Endodermal cell (in vitro differentiated cells): ENCODE results near the gene CRISPLD2. TPM values are rescaled to one million over a fixed set of nuclear protein-coding genes. Genes with fewer than 3 reads are reported as not detected.

Experiments used
- DNase-seq: peaks from one replicate; pipeline ENCODE4 v3.0.0-alpha.2; 2017
- H3K27ac ChIP-seq: 2 replicates; pipeline ENCODE4 v1.5.1; 2013; ENCODE audit warnings: mild to moderate bottlenecking, low read depth, low read length, moderate library complexity
- H3K27me3 ChIP-seq: 2 replicates; pipeline ENCODE4 v1.6.1; 2013; ENCODE audit warnings: mild to moderate bottlenecking, low read length, moderate library complexity; ENCODE audit not compliant: insufficient read depth, control insufficient read depth, poor library complexity, severe bottlenecking
- H3K36me3 ChIP-seq: 2 replicates; pipeline ENCODE4 v1.7.0; 2013; ENCODE audit warnings: mild to moderate bottlenecking, low read length, moderate library complexity; ENCODE audit not compliant: control insufficient read depth, insufficient read depth
- H3K4me1 ChIP-seq: one replicate; pipeline ENCODE4 v1.7.0; 2013; ENCODE audit warnings: low read length; ENCODE audit not compliant: control insufficient read depth, insufficient read depth
- H3K4me3 ChIP-seq: 2 replicates; pipeline ENCODE4 v1.5.1; 2013; ENCODE audit warnings: mild to moderate bottlenecking, low read length, moderate library complexity
- H3K9ac ChIP-seq: 2 replicates; pipeline ENCODE4 v1.6.1; 2013; ENCODE audit warnings: mild to moderate bottlenecking, low read length, moderate library complexity; ENCODE audit not compliant: poor library complexity, severe bottlenecking; ENCODE audit errors: extremely low read depth
- H3K9me3 ChIP-seq: 2 replicates; pipeline ENCODE4 v1.6.1; 2013; ENCODE audit warnings: mild to moderate bottlenecking, low read length, moderate library complexity; ENCODE audit not compliant: control insufficient read depth
- H3K27ac Mint-ChIP-seq: 2 replicates; pipeline ENCODE4 v1.8.0; 2020; ENCODE audit warnings: mixed read lengths
- H3K27me3 Mint-ChIP-seq: 2 replicates; pipeline ENCODE4 v1.8.0; 2021; ENCODE audit warnings: mild to moderate bottlenecking, mixed read lengths; ENCODE audit not compliant: insufficient read depth
- H3K36me3 Mint-ChIP-seq: 2 replicates; pipeline ENCODE4 v1.8.0; 2020; ENCODE audit warnings: low read depth, mixed read lengths
- H3K4me1 Mint-ChIP-seq: 2 replicates; pipeline ENCODE4 v1.8.0; 2020; ENCODE audit warnings: mixed read lengths
- H3K4me3 Mint-ChIP-seq: 2 replicates; pipeline ENCODE4 v1.8.0; 2020; ENCODE audit warnings: mild to moderate bottlenecking, moderate library complexity, mixed read lengths
- H3K9me3 Mint-ChIP-seq: 2 replicates; pipeline ENCODE4 v1.8.0; 2020; ENCODE audit warnings: mild to moderate bottlenecking, mixed read lengths
- CTCF ChIP-seq: fragments of 200-600 bp; sonication (generic); conservative IDR thresholded peaks from 2 replicates; pipeline ENCODE4 v1.5.0; 2021; ENCODE audit warnings: antibody characterized with exemption, mild to moderate bottlenecking
- WGBS, 2 experiments: methylation state at CpG; one replicate each; pipeline versions ENCODE4 v1.1.5 to v1.1.7; 2013; ENCODE audit warnings: missing lambda C conversion rate in 2 of 2, mixed read lengths in 1 of 2; ENCODE audit not compliant: insufficient coverage in 1 of 2, insufficient read length in 1 of 2; 5-methylcytosine and 5-hydroxymethylcytosine counted together
- total RNA-seq, 2 donors: library from RNA; stranded (reverse); fragmentation: NEBNext Ultra II Directional in 1 of 2; extraction: Animal tissue kit (Norgen Biotek cat#: 25700) in 1 of 2; gene quantifications; 2 replicates in 1 of 2; 3 replicates in 1 of 2; pipeline ENCODE4 v1.2.1, GENCODE V29; 2021

The CRISPLD2 gene
- total RNA-seq, 2 donors from 2014 or later: 5.0 to 9.3 TPM

DNA sequence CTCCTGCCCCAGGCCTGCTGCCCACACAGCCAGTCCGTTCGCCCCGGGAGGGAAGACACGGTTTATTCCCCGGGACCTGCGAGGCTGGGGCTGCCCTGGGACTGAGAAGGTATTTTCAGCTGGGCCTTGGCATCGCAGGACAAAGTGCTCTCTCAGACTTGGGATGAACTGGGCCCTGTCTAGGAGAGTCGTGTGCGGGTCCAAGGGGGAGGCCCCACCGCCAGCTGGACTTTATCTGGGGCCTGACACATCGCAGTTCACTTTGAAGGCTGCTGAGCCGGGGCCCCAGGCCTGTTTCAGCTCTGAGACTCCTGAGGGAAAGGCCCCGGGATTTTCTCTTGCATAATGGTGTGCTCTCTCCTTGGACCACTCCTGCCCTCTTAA lies 6.8 kb downstream of the CRISPLD2 start:
- WGBS, 2 experiments: 91 to 92% methylated on average over 7 to 13 of the region's 13 CpGs
- Mint-ChIP-seq H3K4me3 (no peak overlapping the region), H3K36me3 (no peaks in the 10 kb centered on the region), H3K27ac (no peak overlapping the region), H3K4me1 (no peaks in the 10 kb centered on the region), H3K27me3 (peaks cover 17% of the 10 kb centered on the region), H3K9me3 (no peaks in the 10 kb centered on the region)
- TF ChIP-seq CTCF: no peak
- Histone ChIP-seq H3K27me3 (peaks cover 16% of the 10 kb centered on the region), H3K4me1 (no peaks in the 10 kb centered on the region), H3K36me3 (no peaks in the 10 kb centered on the region), H3K27ac (no peak overlapping the region), H3K4me3 (no peak overlapping the region), H3K9ac (no peak overlapping the region), H3K9me3 (no peaks in the 10 kb centered on the region)
- DNase-seq: no peak

DNA sequence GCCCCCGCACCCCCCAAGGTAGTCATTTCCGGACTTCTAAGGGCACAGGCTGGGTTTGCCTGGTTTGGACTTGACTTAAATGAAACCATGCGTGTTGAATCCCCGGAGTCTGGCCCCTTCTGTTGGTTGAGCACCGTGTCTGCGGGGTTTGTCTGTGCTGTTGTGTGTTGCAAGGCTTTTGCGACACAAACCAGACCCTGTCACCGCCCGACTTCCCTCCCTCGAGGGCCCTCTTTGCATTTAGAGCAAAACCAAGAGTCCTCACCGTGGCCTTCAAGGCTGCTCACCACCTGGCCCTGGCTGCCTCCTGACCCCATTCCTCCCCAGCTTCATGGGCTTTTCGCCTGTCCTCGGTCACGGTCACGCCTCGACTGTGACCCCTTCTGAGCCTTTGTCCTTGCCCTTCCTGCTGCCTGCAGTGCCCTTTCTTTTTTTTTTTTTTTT lies 7.4 kb downstream of the CRISPLD2 start:
- Histone ChIP-seq H3K9ac (no peak overlapping the region), H3K9me3 (no peaks in the 10 kb centered on the region), H3K27ac (peak overlapping the region; percentile 70), H3K4me1 (no peaks in the 10 kb centered on the region), H3K4me3 (no peak overlapping the region), H3K27me3 (peaks cover 10% of the 10 kb centered on the region), H3K36me3 (no peaks in the 10 kb centered on the region)
- no peaks in the 10 kb centered on the region for H3K36me3 Mint-ChIP-seq
- DNase-seq: no peak
- no peak overlapping the region for H3K4me3 Mint-ChIP-seq
- WGBS, 2 experiments: 79 to 87% methylated on average over 11 to 16 of the region's 16 CpGs
- peak overlapping the region; percentile 52 for H3K27ac Mint-ChIP-seq
- no peaks in the 10 kb centered on the region for H3K9me3 Mint-ChIP-seq
- no peaks in the 10 kb centered on the region for H3K4me1 Mint-ChIP-seq
- TF ChIP-seq CTCF: no peak
- H3K27me3 Mint-ChIP-seq: peaks cover 11% of the 10 kb centered on the region

DNA sequence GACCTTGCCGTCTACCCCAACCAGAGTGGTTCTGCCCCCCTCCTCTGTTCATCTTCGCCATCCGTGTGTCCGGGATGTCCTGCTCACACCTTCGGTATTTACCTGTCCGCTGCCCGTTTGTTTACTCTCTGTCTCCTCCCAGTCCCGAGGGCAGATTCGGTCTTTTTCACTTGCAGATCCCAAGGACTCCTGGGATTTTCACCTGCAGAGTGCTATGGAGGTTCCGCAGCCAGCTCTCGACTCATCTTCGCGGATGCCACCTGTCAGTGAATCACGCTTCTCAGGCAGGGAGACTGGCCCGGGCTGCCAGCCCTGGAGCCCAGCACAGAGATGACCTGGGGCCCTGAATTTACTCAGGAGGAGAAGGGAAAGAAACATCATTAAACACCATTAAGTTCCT lies 8.1 kb downstream of the CRISPLD2 start:
- H3K27me3 ChIP-seq: peaks cover 3% of the 10 kb centered on the region
- no peak overlapping the region for H3K4me3 ChIP-seq
- no peak overlapping the region for H3K27ac Mint-ChIP-seq
- no peaks in the 10 kb centered on the region for H3K4me1 ChIP-seq
- H3K9me3 Mint-ChIP-seq: no peaks in the 10 kb centered on the region
- H3K9me3 ChIP-seq: no peaks in the 10 kb centered on the region
- no peak overlapping the region for H3K9ac ChIP-seq
- TF ChIP-seq CTCF: no peak
- H3K4me1 Mint-ChIP-seq: no peaks in the 10 kb centered on the region
- peaks cover 6% of the 10 kb centered on the region for H3K27me3 Mint-ChIP-seq
- H3K36me3 ChIP-seq: no peaks in the 10 kb centered on the region
- no peak for DNase-seq
- H3K27ac ChIP-seq: no peak overlapping the region
- no peaks in the 10 kb centered on the region for H3K36me3 Mint-ChIP-seq
- WGBS, 2 experiments: 93 to 96% methylated on average over 14 to 15 of the region's 15 CpGs
- no peak overlapping the region for H3K4me3 Mint-ChIP-seq
